PC-9 (cell line): ENCODE measurements around the gene TRMT61B.

Source experiments
- EZH2 ChIP-seq: fragments of 200-600 bp; sonication (generic); IDR thresholded peaks from 2 replicates; pipeline ENCODE4 v1.8.0; 2017; ENCODE audit warnings: antibody characterized with exemption, low read depth
- TF ChIP-seq, protein P1 (sequence below): fragments of 200-600 bp; sonication (generic); conservative IDR thresholded peaks from 2 replicates; pipeline ENCODE4 v1.6.1; 2017; ENCODE audit warnings: mixed run types, antibody characterized with exemption, mild to moderate bottlenecking, moderate library complexity

DNA sequence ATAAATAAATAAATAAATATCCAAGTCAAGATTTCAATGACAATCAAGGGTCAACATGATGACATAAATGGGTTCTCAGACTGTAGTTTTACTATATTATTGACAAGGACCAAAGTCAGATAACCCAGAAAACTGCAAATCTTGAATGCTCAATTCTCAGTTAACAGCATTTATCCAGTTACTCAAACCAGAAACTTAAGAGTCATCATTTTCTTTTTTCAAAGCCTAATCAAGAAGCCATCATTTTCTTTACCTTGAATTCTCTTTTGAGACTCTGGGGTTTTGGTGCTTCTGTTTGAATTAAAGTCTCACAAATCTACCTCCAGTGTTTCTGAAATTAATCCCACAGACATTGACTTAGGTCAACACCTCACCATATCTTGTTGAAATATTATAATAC, 14.1 kb downstream of the TRMT61B start:
- TF ChIP-seq, protein P1, sequence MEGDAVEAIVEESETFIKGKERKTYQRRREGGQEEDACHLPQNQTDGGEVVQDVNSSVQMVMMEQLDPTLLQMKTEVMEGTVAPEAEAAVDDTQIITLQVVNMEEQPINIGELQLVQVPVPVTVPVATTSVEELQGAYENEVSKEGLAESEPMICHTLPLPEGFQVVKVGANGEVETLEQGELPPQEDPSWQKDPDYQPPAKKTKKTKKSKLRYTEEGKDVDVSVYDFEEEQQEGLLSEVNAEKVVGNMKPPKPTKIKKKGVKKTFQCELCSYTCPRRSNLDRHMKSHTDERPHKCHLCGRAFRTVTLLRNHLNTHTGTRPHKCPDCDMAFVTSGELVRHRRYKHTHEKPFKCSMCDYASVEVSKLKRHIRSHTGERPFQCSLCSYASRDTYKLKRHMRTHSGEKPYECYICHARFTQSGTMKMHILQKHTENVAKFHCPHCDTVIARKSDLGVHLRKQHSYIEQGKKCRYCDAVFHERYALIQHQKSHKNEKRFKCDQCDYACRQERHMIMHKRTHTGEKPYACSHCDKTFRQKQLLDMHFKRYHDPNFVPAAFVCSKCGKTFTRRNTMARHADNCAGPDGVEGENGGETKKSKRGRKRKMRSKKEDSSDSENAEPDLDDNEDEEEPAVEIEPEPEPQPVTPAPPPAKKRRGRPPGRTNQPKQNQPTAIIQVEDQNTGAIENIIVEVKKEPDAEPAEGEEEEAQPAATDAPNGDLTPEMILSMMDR, result no peak
- no peak for TF ChIP-seq EZH2
